DMS53 treated with DMSO at 0.1 percent for 48 hours (cell line): Measurements from ENCODE around the gene GALNT12.
A peak's percentile ranks its signal among the peaks of the same experiment; 100 is the strongest.

Source experiments
- DNase-seq: peaks from one replicate; lab custom pipeline; 2025; ENCODE audit not compliant: unreplicated experiment; lab: John Stamatoyannopoulos, UW

The GALNT12 gene

GRCh38 chr9:98781588-98782383 is 25.7 kb upstream of the GALNT12 start:
- DNase-seq = no peak

GRCh38 chr9:98783518-98784226 is 23.8 kb upstream of the GALNT12 start:
- no peak for DNase-seq

- DNase-seq = no peak
Observed at GRCh38 chr9:98784831-98785806, 22.4 kb upstream of the GALNT12 start.

GRCh38 chr9:98786750-98787510 is 20.5 kb upstream of the GALNT12 start:
- DNase-seq = no peak

DNA sequence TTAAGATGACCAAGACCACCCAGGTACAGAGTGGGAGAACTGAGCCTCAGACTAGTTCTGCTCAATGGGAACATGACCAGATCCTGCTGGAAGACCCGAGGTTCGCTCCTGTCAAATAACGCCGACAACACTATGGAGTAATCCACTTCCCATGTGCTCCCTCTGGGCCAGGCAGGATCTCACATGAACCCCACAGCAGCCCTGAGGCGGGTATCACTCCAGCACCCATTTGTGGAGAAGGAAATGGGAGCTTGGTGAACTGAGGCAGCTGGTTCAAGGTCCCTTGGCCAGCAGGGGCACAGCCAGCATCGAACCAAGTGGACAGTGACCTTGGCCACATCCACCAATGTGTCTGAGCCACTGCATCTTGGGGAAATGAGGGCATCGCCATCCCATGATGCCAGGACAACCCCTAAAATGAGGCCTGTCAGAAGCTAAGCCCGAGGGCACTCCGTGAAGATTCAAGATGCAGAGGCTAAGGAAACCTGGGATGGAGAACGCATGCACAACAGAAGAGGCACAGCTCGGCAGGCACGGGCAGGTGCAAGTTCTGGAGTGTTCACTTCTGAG is 19.6 kb upstream of the GALNT12 start:
- DNase-seq = no peak

DNA sequence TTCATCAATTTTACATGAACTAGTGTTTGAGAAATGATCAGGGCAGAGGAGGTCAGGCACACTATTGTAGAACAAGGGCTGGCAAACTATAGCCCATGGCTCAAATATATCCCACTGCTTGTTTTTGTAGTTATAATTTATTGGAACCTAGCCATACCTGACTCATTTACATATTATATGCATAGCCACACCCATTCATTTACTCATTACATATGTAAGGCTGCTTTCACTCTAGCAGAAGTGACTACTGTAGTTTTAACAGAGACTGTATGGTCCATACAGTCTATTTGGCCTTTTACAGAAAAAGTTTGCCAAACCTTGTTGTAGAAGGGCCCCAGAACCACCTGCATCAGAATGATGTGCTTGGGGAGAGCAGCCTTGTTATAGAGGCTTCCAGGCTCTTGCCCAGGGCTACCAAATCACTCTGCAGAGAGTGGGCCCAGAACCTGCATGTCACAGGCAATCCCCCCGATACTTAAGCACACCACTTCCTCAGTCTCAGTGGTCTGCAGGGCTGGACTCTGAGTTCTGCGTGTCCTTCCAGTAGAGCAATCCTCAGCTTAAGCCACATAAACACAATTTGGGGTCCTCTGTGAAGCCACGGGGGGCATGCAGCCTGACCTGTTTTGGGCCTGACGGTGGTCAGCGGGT is 17.9 kb upstream of the GALNT12 start:
- DNase-seq = no peak

DNA sequence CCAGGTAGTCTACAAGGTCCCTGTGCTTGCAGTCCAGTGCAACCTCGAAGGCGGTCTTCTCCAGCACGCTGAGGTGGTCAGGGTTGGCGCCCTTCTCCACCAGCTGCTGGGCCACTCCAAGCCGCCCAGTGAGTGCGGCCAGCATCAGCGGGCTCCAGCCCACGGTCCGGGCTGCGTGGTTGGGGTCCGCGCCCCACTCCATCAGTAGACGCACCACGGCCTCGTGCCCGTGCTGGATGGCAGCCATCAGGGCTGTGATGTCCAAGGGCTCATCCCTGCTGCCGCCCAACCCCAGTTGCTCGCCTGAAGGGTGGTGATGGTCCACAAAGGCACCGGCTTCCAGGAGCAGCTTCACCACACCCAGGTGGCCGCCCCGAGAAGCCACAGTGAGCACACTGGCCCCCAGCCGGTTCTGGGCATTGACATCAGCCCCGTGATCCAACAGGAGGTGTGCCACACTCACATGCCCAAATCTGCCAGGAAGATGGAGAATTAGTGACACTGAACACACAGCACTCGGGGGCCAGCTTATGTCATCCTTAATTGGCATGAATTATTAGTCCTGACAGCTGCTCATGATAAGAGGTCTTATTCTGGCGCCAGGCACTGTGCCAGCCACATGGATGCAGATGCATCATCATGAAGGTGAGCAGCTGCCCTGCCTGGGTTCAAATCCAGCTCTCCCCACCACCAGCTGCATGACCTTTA is 17.2 kb upstream of the GALNT12 start:
- no peak for DNase-seq

- no peak for DNase-seq
Observed at GRCh38 chr9:98790842-98791607, 16.4 kb upstream of the GALNT12 start.

- DNase-seq = no peak
Observed at GRCh38 chr9:98791608-98792490, 15.6 kb upstream of the GALNT12 start.

- DNase-seq = no peak
Observed at GRCh38 chr9:98793031-98793430, 14.4 kb upstream of the GALNT12 start.

DNA sequence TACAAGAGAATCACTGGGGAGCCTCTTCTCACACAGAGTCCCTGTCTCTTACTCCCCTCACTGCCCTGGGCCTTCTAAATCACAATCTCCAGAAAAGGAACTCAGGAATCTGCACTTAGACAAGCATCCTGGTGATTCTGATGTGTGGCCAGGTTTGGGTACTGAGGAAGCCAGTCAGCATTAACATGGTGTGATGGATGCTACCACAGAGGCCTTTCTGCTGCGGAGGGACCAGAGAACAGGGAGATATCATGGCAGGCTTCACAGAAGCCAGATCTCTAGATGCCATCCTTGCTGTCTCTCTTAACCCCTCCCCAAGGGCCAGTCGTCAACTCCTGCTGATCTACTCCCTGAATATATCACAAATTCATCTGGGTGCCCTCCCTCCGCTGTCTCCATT is 12.7 kb upstream of the GALNT12 start:
- no peak for DNase-seq

GRCh38 chr9:98795295-98795955 is 12.0 kb upstream of the GALNT12 start:
- no peak for DNase-seq

- DNase-seq = no peak
Observed at GRCh38 chr9:98795970-98796363, 11.5 kb upstream of the GALNT12 start.

DNA sequence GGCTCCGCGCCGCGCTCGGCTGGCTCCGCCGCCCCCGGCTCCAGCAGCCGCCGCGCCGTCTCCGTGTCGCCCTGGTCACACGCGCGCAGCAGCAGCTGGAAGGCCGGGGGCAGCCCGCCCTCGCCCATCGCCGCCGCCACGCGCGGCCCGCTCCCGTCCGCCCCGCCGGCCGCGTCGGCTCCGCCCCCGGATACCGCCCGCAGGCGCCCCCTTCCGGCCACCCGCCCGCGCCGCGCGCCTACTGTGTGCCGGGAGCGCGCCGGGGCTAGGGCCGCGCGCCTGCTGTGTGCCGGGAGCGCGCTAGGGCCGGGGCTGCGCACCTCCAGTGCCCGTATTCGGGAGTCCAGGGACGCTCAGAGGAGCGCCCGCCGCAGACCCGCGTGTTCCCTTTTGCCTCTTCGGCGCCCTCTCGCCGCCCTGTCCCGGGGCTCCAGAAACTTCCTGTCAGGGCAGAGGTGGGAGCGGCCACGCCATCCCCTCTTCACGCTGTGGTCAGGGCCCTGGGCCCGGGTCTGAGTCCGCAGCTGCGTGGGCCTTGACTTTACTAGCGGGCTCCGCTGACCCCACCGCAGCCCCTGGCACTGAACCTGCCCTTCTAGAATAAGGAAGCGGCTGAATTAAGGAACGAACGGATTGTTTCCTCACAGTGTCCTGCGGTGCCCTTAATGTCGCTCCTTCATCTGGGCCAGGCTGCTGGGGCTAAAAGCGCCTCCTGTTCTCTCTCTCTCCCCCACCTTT is 10.9 kb upstream of the GALNT12 start, which contains the start of gene ANKS6:
ANKS6 (minus strand) TSS at position 192 of the 738 bp plus-strand sequence; CDS start at position 128, 64 bp downstream.
- peak; percentile 19 for DNase-seq

GRCh38 chr9:98797491-98797890 is 10.0 kb upstream of the GALNT12 start:
- no peak for DNase-seq

DNA sequence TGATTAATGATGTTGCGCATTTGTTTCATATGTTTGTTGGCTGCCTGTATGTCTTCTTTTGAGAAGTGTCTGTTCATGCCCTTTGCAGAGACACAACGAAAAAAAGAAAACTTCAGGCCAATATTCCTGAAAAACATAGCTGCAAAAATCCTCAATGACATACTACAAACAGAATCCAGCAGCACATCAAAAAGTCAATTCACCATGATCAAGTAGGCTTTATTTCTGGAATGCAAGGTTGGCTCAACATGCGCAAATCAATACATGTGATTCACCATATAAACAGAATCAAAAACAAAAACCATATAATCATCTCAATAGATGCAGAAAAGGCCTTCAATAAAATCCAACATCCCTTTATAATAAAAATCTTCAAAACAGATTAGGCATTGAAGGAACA is 9.2 kb upstream of the GALNT12 start:
- DNase-seq = no peak
